H1 (cell line): ENCODE measurements around the gene ULBP3. TPM values are rescaled to one million over a fixed set of nuclear protein-coding genes. Genes with fewer than 3 reads are reported as not detected.

Source experiments
- CTCF ChIA-PET: fragments of 300-600 bp; sonication (Branson Sonifier 250); formaldehyde crosslinking; loops from one replicate; lab custom pipeline; 2021; ENCODE audit not compliant: partially characterized antibody; lab: Charles Lee
- POLR2A ChIA-PET: fragments of 300-600 bp; sonication (Branson Sonifier 250); formaldehyde crosslinking; loops from one replicate; lab custom pipeline; 2021; ENCODE audit warnings: inconsistent platforms; ENCODE audit not compliant: partially characterized antibody; lab: Charles Lee
- DNase-seq, 2 experiments: peaks; one replicate each; pipeline versions ENCODE4 v3.0.0 to v3.0.0-alpha.2; 2010 to 2022; ENCODE audit warnings: low spot score in 2 of 2, low read depth in 1 of 2, mixed read lengths in 1 of 2
- FAIRE-seq: peaks from 2 replicates; lab custom pipeline; 2011; peaks lifted over from hg19 to GRCh38; lab: Jason Lieb, UNC
- H2AFZ ChIP-seq: 2 replicates; pipeline ENCODE4 v1.8.1; 2012; ENCODE audit warnings: low read length, inconsistent platforms
- H2AK5ac ChIP-seq: 2 replicates; pipeline ENCODE4 v1.6.1; 2013; ENCODE audit warnings: low read depth, low read length
- H2BK120ac ChIP-seq: replicated peaks from 2 replicates; pipeline ENCODE3; 2013; ENCODE audit warnings: low read depth, low read length, inconsistent platforms
- H2BK12ac ChIP-seq: 2 replicates; pipeline ENCODE4 v1.6.1; 2013; ENCODE audit warnings: low read depth, low read length
- H2BK15ac ChIP-seq: 2 replicates; pipeline ENCODE4 v1.6.1; 2013; ENCODE audit warnings: low read length
- H2BK20ac ChIP-seq: 2 replicates; pipeline ENCODE4 v1.6.1; 2013; ENCODE audit warnings: low read length
- H2BK5ac ChIP-seq: 2 replicates; pipeline ENCODE4 v1.6.1; 2013; ENCODE audit warnings: low read depth, low read length
- H3K14ac ChIP-seq: 2 replicates; pipeline ENCODE4 v1.6.1; 2013; ENCODE audit warnings: inconsistent platforms; ENCODE audit not compliant: insufficient read length
- H3K18ac ChIP-seq: 2 replicates; pipeline ENCODE4 v1.6.1; 2013; ENCODE audit warnings: low read length; ENCODE audit errors: extremely low read depth
- H3K23ac ChIP-seq: 2 replicates; pipeline ENCODE4 v1.6.1; 2013; ENCODE audit warnings: inconsistent platforms; ENCODE audit not compliant: insufficient read length
- H3K23me2 ChIP-seq: 2 replicates; pipeline ENCODE4 v1.6.1; 2013; ENCODE audit warnings: low read depth, low read length
- H3K27ac ChIP-seq: 2 replicates; pipeline ENCODE4 v1.6.1; 2011; ENCODE audit warnings: low read depth, low read length, inconsistent platforms
- H3K27me3 ChIP-seq, 4 experiments: replicated peaks in 1 of 4; 1 replicate in 1 of 4; 2 replicates in 3 of 4; pipeline versions ENCODE4 v1.6.1 to v1.8.1; 2011 to 2013; ENCODE audit warnings: low read length in 3 of 4, mild to moderate bottlenecking in 3 of 4, inconsistent platforms in 2 of 4, mixed read lengths in 2 of 4, moderate library complexity in 1 of 4; ENCODE audit not compliant: control insufficient read depth in 3 of 4, insufficient read depth in 3 of 4; ENCODE audit errors: extremely low read depth in 1 of 4
- H3K36me3 ChIP-seq, 4 experiments: 2 replicates each; pipeline versions ENCODE4 v1.6.1 to v1.8.1; 2011 to 2013; ENCODE audit warnings: mild to moderate bottlenecking in 4 of 4, low read length in 3 of 4, moderate library complexity in 2 of 4, control low read depth in 1 of 4, inconsistent platforms in 1 of 4; ENCODE audit not compliant: insufficient read depth in 4 of 4, control insufficient read depth in 2 of 4
- H3K4ac ChIP-seq: replicated peaks from 2 replicates; pipeline ENCODE3; 2013; ENCODE audit warnings: low read length, low read depth, mixed read lengths, inconsistent platforms; ENCODE audit not compliant: insufficient read length
- H3K4me1 ChIP-seq, 4 experiments: replicated peaks in 1 of 4; 1 replicate in 1 of 4; 2 replicates in 3 of 4; pipeline versions ENCODE4 v1.6.1 to v1.8.1; 2011 to 2013; ENCODE audit warnings: low read length in 3 of 4, inconsistent platforms in 2 of 4, mixed read lengths in 1 of 4; ENCODE audit not compliant: insufficient read depth in 4 of 4, control insufficient read depth in 3 of 4
- H3K4me2 ChIP-seq, 2 experiments: 2 replicates each; pipeline versions ENCODE4 v1.6.1 to v1.8.1; 2011 to 2013; ENCODE audit warnings: low read depth in 2 of 2, low read length in 2 of 2, control low read depth in 1 of 2, inconsistent platforms in 1 of 2, mild to moderate bottlenecking in 1 of 2; ENCODE audit not compliant: insufficient read depth in 1 of 2
- H3K4me3 ChIP-seq, 4 experiments: fragments of 200-600, 300-600 bp in 1 of 4; sonication (generic), shearing (Covaris generic), sonication (Bioruptor Twin) in 1 of 4; 2 replicates each; pipeline versions ENCODE4 v1.5.1 to v1.8.1; 2011 to 2016; ENCODE audit warnings: low read length in 4 of 4, low read depth in 3 of 4, control low read depth in 2 of 4, inconsistent platforms in 2 of 4, mild to moderate bottlenecking in 2 of 4, mixed read lengths in 1 of 4, moderate library complexity in 1 of 4; ENCODE audit not compliant: insufficient read depth in 2 of 4; ENCODE audit errors: extremely low read depth in 1 of 4
- H3K56ac ChIP-seq: replicated peaks from 2 replicates; pipeline ENCODE3; 2013; ENCODE audit warnings: low read depth, mild to moderate bottlenecking, mixed read lengths, low read length, inconsistent platforms; ENCODE audit not compliant: insufficient read length
- H3K79me1 ChIP-seq: 2 replicates; pipeline ENCODE4 v1.6.1; 2013; ENCODE audit warnings: low read depth, low read length, control low read depth
- H3K79me2 ChIP-seq, 2 experiments: 2 replicates each; pipeline versions ENCODE4 v1.6.1 to v1.8.1; 2012 to 2013; ENCODE audit warnings: low read length in 2 of 2, mild to moderate bottlenecking in 2 of 2, inconsistent platforms in 1 of 2; ENCODE audit not compliant: insufficient read depth in 2 of 2, control insufficient read depth in 1 of 2
- H3K9ac ChIP-seq, 4 experiments: replicated peaks in 1 of 4; 1 replicate in 1 of 4; 2 replicates in 3 of 4; pipeline versions ENCODE4 v1.6.1 to v1.8.1; 2011 to 2013; ENCODE audit warnings: low read depth in 3 of 4, low read length in 3 of 4, control low read depth in 2 of 4, mild to moderate bottlenecking in 2 of 4, moderate library complexity in 2 of 4, inconsistent platforms in 1 of 4; ENCODE audit errors: extremely low read depth in 1 of 4
- H3K9me3 ChIP-seq, 2 experiments: 2 replicates each; pipeline versions ENCODE4 v1.6.1 to v1.8.1; 2012 to 2013; ENCODE audit warnings: mild to moderate bottlenecking in 2 of 2, moderate library complexity in 2 of 2, control low read depth in 1 of 2, inconsistent platforms in 1 of 2, low read depth in 1 of 2, low read length in 1 of 2, mixed read lengths in 1 of 2; ENCODE audit not compliant: insufficient read depth in 2 of 2
- H4K20me1 ChIP-seq, 2 experiments: replicated peaks in 1 of 2; 2 replicates each; pipeline versions ENCODE3 to v1.8.1; 2011 to 2013; ENCODE audit warnings: inconsistent platforms in 2 of 2, low read length in 2 of 2, mild to moderate bottlenecking in 1 of 2; ENCODE audit not compliant: insufficient read depth in 2 of 2, control insufficient read depth in 1 of 2
- H4K5ac ChIP-seq: 2 replicates; pipeline ENCODE4 v1.6.1; 2013; ENCODE audit warnings: low read length, low read depth, mixed read lengths, inconsistent platforms; ENCODE audit not compliant: insufficient read length
- H4K8ac ChIP-seq: 2 replicates; pipeline ENCODE4 v1.8.0; 2013; ENCODE audit warnings: mild to moderate bottlenecking, moderate library complexity, low read length, inconsistent platforms; ENCODE audit not compliant: insufficient read depth; ENCODE audit errors: extremely low read depth
- H4K91ac ChIP-seq: replicated peaks from 2 replicates; pipeline ENCODE3; 2013; ENCODE audit warnings: low read length, mixed read lengths, inconsistent platforms; ENCODE audit not compliant: insufficient read length
- ASH2L ChIP-seq: fragments of 200-600, 300-600 bp; sonication (generic); IDR thresholded peaks from one replicate; pipeline ENCODE4 v1.7.1; 2017; ENCODE audit warnings: low read length
- BRCA1 ChIP-seq: IDR thresholded peaks from 2 replicates; pipeline ENCODE4 v1.6.1; 2012; ENCODE audit warnings: low read depth, low read length, improper control_type of control experiment
- CHD2 ChIP-seq: IDR thresholded peaks from 2 replicates; pipeline ENCODE4 v1.6.1; 2012; ENCODE audit warnings: low read length, improper control_type of control experiment
- GABPA ChIP-seq: IDR thresholded peaks from 2 replicates; pipeline ENCODE4 v1.6.1; 2011; ENCODE audit warnings: mild to moderate bottlenecking, low read length, moderate library complexity, borderline replicate concordance; ENCODE audit not compliant: insufficient read depth
- JUND ChIP-seq: IDR thresholded peaks from 2 replicates; pipeline ENCODE4 v1.6.1; 2011; ENCODE audit warnings: mild to moderate bottlenecking, improper control_type of control experiment, low read length
- KDM5A ChIP-seq: fragments of 200-600 bp; IDR thresholded peaks from 2 replicates; pipeline ENCODE4 v1.7.1; 2012; ENCODE audit warnings: mild to moderate bottlenecking, low read length, inconsistent platforms, mixed read lengths
- RFX5 ChIP-seq: IDR thresholded peaks from 2 replicates; pipeline ENCODE4 v1.6.1; 2011; ENCODE audit warnings: low read depth, low read length, improper control_type of control experiment, borderline replicate concordance
- TAF7 ChIP-seq: optimal IDR thresholded peaks from 2 replicates; pipeline ENCODE3; 2011; ENCODE audit warnings: low read depth, mild to moderate bottlenecking, inconsistent platforms, low read length, moderate library complexity, borderline replicate concordance
- WGBS, 2 experiments: shearing (Covaris generic) in 1 of 2; methylation state at CpG; one replicate each; pipeline versions ENCODE4 v1.1.6 to v1.1.7; 2013 to 2015; ENCODE audit warnings: low lambda C conversion rate in 2 of 2, mixed read lengths in 2 of 2, inconsistent platforms in 1 of 2, low coverage in 1 of 2, missing lambda C conversion rate in 1 of 2; ENCODE audit not compliant: insufficient replicate concordance in 2 of 2, insufficient coverage in 1 of 2, insufficient read length in 1 of 2; ENCODE audit errors: extremely low coverage in 1 of 2, missing lambda C conversion rate in 1 of 2; 5-methylcytosine and 5-hydroxymethylcytosine counted together
- polyA plus RNA-seq, 7 experiments: library from polyadenylated mRNA; depleted of rRNA in 3 of 7; stranded (reverse) in 5 of 7; unstranded in 2 of 7; fragments of >200 nt in 5 of 7; fragments of 200-250 nt in 2 of 7; gene quantifications; 1 replicate in 5 of 7; 2 replicates in 1 of 7; 4 replicates in 1 of 7; pipeline versions ENCODE4 v1.2.1 to v1.2.3, GENCODE V29; 2011 to 2013; ENCODE audit warnings: missing spikeins in 2 of 7, mixed read lengths in 2 of 7
- total RNA-seq: library from RNA; stranded (reverse); fragmentation: NEBNext Ultra II Directional; extraction: Animal tissue kit (Norgen Biotek cat#: 25700); gene quantifications from 2 replicates; pipeline ENCODE4 v1.2.1, GENCODE V29; 2021
- TF ChIP-seq, protein P1 (sequence below): IDR thresholded peaks from 2 replicates; pipeline ENCODE4 v1.6.1; 2011; ENCODE audit warnings: low read depth, mild to moderate bottlenecking, low read length; ENCODE audit not compliant: insufficient read depth

The ULBP3 gene
- total and polyA plus RNA-seq, 2 of the 8 experiments (the other 6 are each of a cell fraction or from before 2014, with no cell fraction given): 1.9 to 4.2 TPM

DNA sequence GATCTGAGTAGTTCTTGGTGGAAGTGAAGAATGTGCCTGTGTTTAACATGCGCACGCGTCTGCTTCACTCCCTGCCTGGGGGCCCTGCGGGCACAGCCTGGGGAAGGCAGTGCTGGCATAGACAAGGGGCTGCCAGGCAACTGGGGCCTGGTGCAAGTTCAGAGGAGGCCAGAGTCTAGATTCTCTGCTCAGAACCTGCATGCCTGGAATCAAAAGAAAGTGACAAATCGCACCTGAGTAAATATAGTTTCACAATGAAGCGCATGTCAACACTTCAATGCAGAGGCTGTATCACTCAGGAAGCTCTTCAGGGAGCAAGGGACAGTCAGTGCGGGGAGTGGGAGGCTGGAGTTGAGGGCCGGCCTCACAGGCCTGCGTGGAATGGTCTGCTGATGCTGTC, 49.7 kb upstream of the ULBP3 start:
- CTCF ChIA-PET: interaction anchor here (0.7 to 1.3 kb wide), 2 partner anchors 43 to 48 kb away, joined by 3 read pairs; no protein-coding TSS in a partner anchor
- POLR2A ChIA-PET: no interaction called here
- no peak overlapping the region for H3K23ac ChIP-seq
- no peak for TF ChIP-seq BRCA1
- no peak for TF ChIP-seq GABPA
- no peak for TF ChIP-seq JUND
- TF ChIP-seq, protein P1, sequence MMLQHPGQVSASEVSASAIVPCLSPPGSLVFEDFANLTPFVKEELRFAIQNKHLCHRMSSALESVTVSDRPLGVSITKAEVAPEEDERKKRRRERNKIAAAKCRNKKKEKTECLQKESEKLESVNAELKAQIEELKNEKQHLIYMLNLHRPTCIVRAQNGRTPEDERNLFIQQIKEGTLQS: no peak
- no peak for TF ChIP-seq RFX5
- no peak for TF ChIP-seq CHD2
- TF ChIP-seq KDM5A: no peak
- TF ChIP-seq TAF7: no peak
- TF ChIP-seq ASH2L: no peak

More for the DNA sequence above, 49.7 kb upstream of the ULBP3 start:
- no peak for FAIRE-seq
- no peak overlapping the region for H2AK5ac ChIP-seq
- no peak overlapping the region for H3K9ac ChIP-seq
- H3K9me3 ChIP-seq: peaks cover 0 to 4% of the 10 kb centered on the region in 2 experiments; a peak in 1 of 4 replicates
- H4K20me1 ChIP-seq: no peaks in the 10 kb centered on the region
- H3K4ac ChIP-seq: no peak overlapping the region
- H3K4me1 ChIP-seq: no peaks in the 10 kb centered on the region
- no peaks in the 10 kb centered on the region for H3K36me3 ChIP-seq
- H2BK120ac ChIP-seq: no peak overlapping the region
- no peak overlapping the region for H4K91ac ChIP-seq
- no peak overlapping the region for H3K14ac ChIP-seq
- H3K23me2 ChIP-seq: no peaks in the 10 kb centered on the region
- DNase-seq: no peak
- no peak overlapping the region for H2BK12ac ChIP-seq
- no peak overlapping the region for H3K4me3 ChIP-seq
- H2BK5ac ChIP-seq: no peak overlapping the region
- no peak overlapping the region for H3K18ac ChIP-seq
- no peak overlapping the region for H2BK15ac ChIP-seq
- H3K79me2 ChIP-seq: no peaks in the 10 kb centered on the region
- no peak overlapping the region for H4K5ac ChIP-seq
- H3K27me3 ChIP-seq: no peaks in the 10 kb centered on the region
- no peaks in the 10 kb centered on the region for H3K79me1 ChIP-seq
- no peak overlapping the region for H4K8ac ChIP-seq
- 90% methylated on average over 9 of the region's 9 CpGs; no CpG with 5 or more reads in 1 of the 2 experiments for WGBS, 2 experiments
- no peak overlapping the region for H3K56ac ChIP-seq
- H2AFZ ChIP-seq: peak overlapping the region; percentile 21
- no peak overlapping the region for H3K27ac ChIP-seq
- no peak overlapping the region for H3K4me2 ChIP-seq
- H2BK20ac ChIP-seq: no peak overlapping the region
